MCF 10A (cell line): ENCODE results near the gene KRTAP12-3. TPM values are rescaled to one million over a fixed set of nuclear protein-coding genes. Genes with fewer than 3 reads are reported as not detected.
"Not testable (repeated sequence)": the region's sequence is repeated elsewhere in the genome, so short reads cannot be mapped to it uniquely, and the experiment has no call there.

Experiments
- BruUV-seq: library from RNA; stranded (reverse); fragments of 400-500 nt; replicated peaks from 2 replicates; lab custom pipeline; 2021; lab: Mats Ljungman, UMichigan
- CTCF ChIA-PET: fragments of 300-600 bp; sonication (Branson Sonifier 250); formaldehyde crosslinking; extraction: SDS; loops from one replicate; lab custom pipeline; 2021; ENCODE audit warnings: antibody characterized with exemption, inconsistent platforms; lab: Yijun Ruan, JAX
- POLR2A ChIA-PET: fragments of 300-600, 350-650 bp; sonication (Branson Sonifier 250); formaldehyde crosslinking; extraction: SDS; loops from one replicate; lab custom pipeline; 2020; ENCODE audit warnings: antibody characterized with exemption, inconsistent platforms; lab: Yijun Ruan, JAX
- DNase-seq: peaks from one replicate; pipeline ENCODE4 v3.0.0-alpha.2; 2018; ENCODE audit not compliant: unreplicated experiment
- H3K27ac Mint-ChIP-seq: one replicate; pipeline ENCODE4 v1.8.0; 2022; ENCODE audit warnings: mild to moderate bottlenecking, low read depth, mixed read lengths; ENCODE audit not compliant: unreplicated experiment
- H3K27me3 Mint-ChIP-seq: one replicate; pipeline ENCODE4 v1.8.0; 2022; ENCODE audit warnings: mixed read lengths; ENCODE audit not compliant: insufficient read depth, unreplicated experiment
- H3K36me3 Mint-ChIP-seq: one replicate; pipeline ENCODE4 v1.8.0; 2022; ENCODE audit warnings: mild to moderate bottlenecking, moderate library complexity, mixed read lengths; ENCODE audit not compliant: insufficient read depth, unreplicated experiment
- H3K4me1 Mint-ChIP-seq: one replicate; pipeline ENCODE4 v1.8.0; 2022; ENCODE audit warnings: mixed read lengths; ENCODE audit not compliant: insufficient read depth, unreplicated experiment
- H3K4me3 Mint-ChIP-seq: one replicate; pipeline ENCODE4 v1.8.0; 2022; ENCODE audit warnings: mild to moderate bottlenecking, moderate library complexity, mixed read lengths; ENCODE audit not compliant: unreplicated experiment
- H3K9me3 Mint-ChIP-seq: one replicate; pipeline ENCODE4 v1.8.0; 2022; ENCODE audit warnings: mixed read lengths; ENCODE audit not compliant: unreplicated experiment
- CTCF ChIP-seq: fragments of 200-600 bp; IDR thresholded peaks from one replicate; pipeline ENCODE4 v1.8.0; 2022; ENCODE audit warnings: antibody characterized with exemption, mild to moderate bottlenecking; ENCODE audit not compliant: unreplicated experiment
- intact Hi-C: fragments of 100-400 bp; cut with micrococcal nuclease; formaldehyde crosslinking; loops from 2 replicates; pipeline ENCODE4 v1.14.1; 2022
- total RNA-seq: library from RNA; stranded (reverse); gene quantifications from 2 replicates; pipeline ENCODE4 v1.2.3, GENCODE V29; 2022

KRTAP12-3 gene
- total RNA-seq, 1 experiment from 2014 or later = not detected

- H3K4me1 Mint-ChIP-seq = no peaks in the 10 kb centered on the region
- no peak for TF ChIP-seq CTCF
- ChIA-PET CTCF (interaction anchor here (0.7 kb wide), 1 partner anchor 31 kb away, joined by 4 read pairs; no protein-coding TSS in a partner anchor), POLR2A (no interaction called here)
- no peak overlapping the region for H3K27ac Mint-ChIP-seq
- peaks cover 53% of the 10 kb centered on the region for H3K9me3 Mint-ChIP-seq
- BruUV-seq = no TSS peak
- H3K36me3 Mint-ChIP-seq = no peaks in the 10 kb centered on the region
- no peak for DNase-seq
- H3K27me3 Mint-ChIP-seq = peaks cover 16% of the 10 kb centered on the region
- H3K4me3 Mint-ChIP-seq = no peak overlapping the region
- intact Hi-C loops = no loop called here
Observed at GRCh38 chr21:44623575-44623974, 34.2 kb upstream of the KRTAP12-3 start.

- intact Hi-C loops = no loop called here
- Mint-ChIP-seq H3K36me3 (no peaks in the 10 kb centered on the region), H3K4me3 (no peak overlapping the region), H3K27me3 (no peaks in the 10 kb centered on the region), H3K27ac (no peak overlapping the region), H3K9me3 (peaks cover 44% of the 10 kb centered on the region), H3K4me1 (no peaks in the 10 kb centered on the region)
- TF ChIP-seq CTCF = no peak
- CTCF ChIA-PET = no interaction called here
- POLR2A ChIA-PET = interaction anchor here (1.1 kb wide), 1 partner anchor 29 kb away, joined by 3 read pairs; no protein-coding TSS in a partner anchor
- no peak for DNase-seq
- BruUV-seq = no TSS peak
Observed at GRCh38 chr21:44625756-44626155, 32.0 kb upstream of the KRTAP12-3 start.

GRCh38 chr21:44626262-44626661 lies 31.5 kb upstream of the KRTAP12-3 start:
- POLR2A ChIA-PET = interaction anchor here (0.5 to 1.1 kb wide), 2 partner anchors 21 to 29 kb away, joined by 3 read pairs; no protein-coding TSS in a partner anchor
- CTCF ChIA-PET = no interaction called here
- intact Hi-C loops = no loop called here
- H3K27ac Mint-ChIP-seq = no peak overlapping the region
- H3K4me1 Mint-ChIP-seq = no peaks in the 10 kb centered on the region
- H3K9me3 Mint-ChIP-seq = peaks cover 47% of the 10 kb centered on the region
- H3K36me3 Mint-ChIP-seq = no peaks in the 10 kb centered on the region
- no peak for TF ChIP-seq CTCF
- no peaks in the 10 kb centered on the region for H3K27me3 Mint-ChIP-seq
- no peak overlapping the region for H3K4me3 Mint-ChIP-seq
- no TSS peak for BruUV-seq
- no peak for DNase-seq

GRCh38 chr21:44626673-44627143 lies 31.0 kb upstream of the KRTAP12-3 start, which contains the start of gene KRTAP10-9:
TSS of gene KRTAP10-9 (plus strand) at chr21:44627093. CDS start at chr21:44627172, 79 bp downstream.
- H3K27ac Mint-ChIP-seq = no peak within 1 kb of the TSS
- TF ChIP-seq CTCF = no peak
- H3K4me3 Mint-ChIP-seq = no peak within 1 kb of the TSS
- H3K27me3 Mint-ChIP-seq = no peaks in the 10 kb centered on the region
- no peaks in the 10 kb centered on the region for H3K36me3 Mint-ChIP-seq
- ChIA-PET POLR2A (interaction anchor here (0.5 kb wide), 1 partner anchor 22 kb away, joined by 3 read pairs; no protein-coding TSS in a partner anchor), CTCF (no interaction called here)
- intact Hi-C loops = no loop called here
- no peaks in the 10 kb centered on the region for H3K4me1 Mint-ChIP-seq
- no TSS peak for BruUV-seq
- H3K9me3 Mint-ChIP-seq = peaks cover 51% of the 10 kb centered on the region
- no peak for DNase-seq

GRCh38 chr21:44627181-44627822 lies 30.4 kb upstream of the KRTAP12-3 start:
- H3K27ac Mint-ChIP-seq, H3K4me3 Mint-ChIP-seq, BruUV-seq, CTCF ChIA-PET, DNase-seq, POLR2A ChIA-PET, intact Hi-C loops, H3K36me3 Mint-ChIP-seq, H3K4me1 Mint-ChIP-seq, H3K27me3 Mint-ChIP-seq: not testable (repeated sequence)
- H3K9me3 Mint-ChIP-seq = peaks cover 55% of the 10 kb centered on the region

- H3K4me1 Mint-ChIP-seq, BruUV-seq, H3K27ac Mint-ChIP-seq, POLR2A ChIA-PET, CTCF ChIA-PET, DNase-seq, intact Hi-C loops, H3K27me3 Mint-ChIP-seq, H3K4me3 Mint-ChIP-seq, H3K36me3 Mint-ChIP-seq: not testable (repeated sequence)
- H3K9me3 Mint-ChIP-seq = peaks cover 50% of the 10 kb centered on the region
Observed at GRCh38 chr21:44627831-44628233, 29.9 kb upstream of the KRTAP12-3 start.
